Stimulated activated CD8-positive, alpha-beta memory T cell treated with anti-CD3 and anti-CD28 coated beads, Interleukin-4, amount 100 ng/mL, for 48 hours (primary cell): ENCODE results near the gene TNNC2.
"Not testable (repeated sequence)": the region's sequence is repeated elsewhere in the genome, so short reads cannot be mapped to it uniquely, and the experiment has no call there.

Source experiments
- DNase-seq: peaks from one replicate; pipeline ENCODE4 v3.0.0-alpha.2; 2020

The TNNC2 gene

GRCh38 chr20:45848421-45848820, 21.3 kb upstream of the TNNC2 start:
- no peak for DNase-seq

- no peak for DNase-seq
Observed at GRCh38 chr20:45845452-45845851, 18.3 kb upstream of the TNNC2 start.

GRCh38 chr20:45843506-45843905, 16.4 kb upstream of the TNNC2 start:
- DNase-seq = no peak

- DNase-seq = no peak
Observed at GRCh38 chr20:45842169-45842812, 15.2 kb upstream of the TNNC2 start.

- no peak for DNase-seq
Observed at GRCh38 chr20:45841407-45842129, 14.5 kb upstream of the TNNC2 start.

- no peak for DNase-seq
Observed at GRCh38 chr20:45840700-45841198, 13.6 kb upstream of the TNNC2 start.

GRCh38 chr20:45836841-45837240, 9.7 kb upstream of the TNNC2 start:
- DNase-seq = no peak

GRCh38 chr20:45835825-45836224, 8.7 kb upstream of the TNNC2 start:
- no peak for DNase-seq

- no peak for DNase-seq
Observed at GRCh38 chr20:45835329-45835765, 8.2 kb upstream of the TNNC2 start.

GRCh38 chr20:45834797-45835161, 7.7 kb upstream of the TNNC2 start:
- DNase-seq = no peak

GRCh38 chr20:45833883-45834796, 7.0 kb upstream of the TNNC2 start:
- DNase-seq = peak; percentile 68

- peak; percentile 43 for DNase-seq
Observed at GRCh38 chr20:45833030-45833882, 6.1 kb upstream of the TNNC2 start, which contains the start of gene SNX21. TSS of gene SNX21 (plus strand) at chr20:45833799. CDS start at chr20:45833920, 121 bp downstream.

- no peak for DNase-seq
Observed at GRCh38 chr20:45832619-45833018, 5.5 kb upstream of the TNNC2 start.

- not testable (repeated sequence) for DNase-seq
Observed at GRCh38 chr20:45829673-45830106, 2.6 kb upstream of the TNNC2 start.

GRCh38 chr20:45828589-45828988, 1.5 kb upstream of the TNNC2 start:
- no peak for DNase-seq

- no peak for DNase-seq
Observed at GRCh38 chr20:45827712-45828111, 600 bp upstream of the TNNC2 start.

GRCh38 chr20:45826381-45827019, 612 bp downstream of the TNNC2 start:
- DNase-seq = no peak

- DNase-seq = peak; percentile 62
Observed at GRCh38 chr20:45823949-45824835, 2.9 kb downstream of the TNNC2 start.

GRCh38 chr20:45822857-45823256, 4.3 kb downstream of the TNNC2 start:
- no peak for DNase-seq

GRCh38 chr20:45821947-45822346, 5.2 kb downstream of the TNNC2 start:
- DNase-seq = no peak

- no peak for DNase-seq
Observed at GRCh38 chr20:45819466-45819865, 7.6 kb downstream of the TNNC2 start.
